HG03432 (cell line): ENCODE results near the gene MRPL49.
"Not testable (repeated sequence)": the region's sequence is repeated elsewhere in the genome, so short reads cannot be mapped to it uniquely, and the experiment has no call there.

ENCODE experiments used
- ATAC-seq: cut with Tn5 transposase; IDR thresholded peaks from one replicate; pipeline ENCODE4 v1.9.1; 2021; ENCODE audit warnings: mild to moderate bottlenecking, moderate library complexity; ENCODE audit not compliant: unreplicated experiment

MRPL49 gene

GRCh38 chr11:65160643-65161042 is 38.5 kb downstream of the MRPL49 start:
- ATAC-seq, result no peak

DNA sequence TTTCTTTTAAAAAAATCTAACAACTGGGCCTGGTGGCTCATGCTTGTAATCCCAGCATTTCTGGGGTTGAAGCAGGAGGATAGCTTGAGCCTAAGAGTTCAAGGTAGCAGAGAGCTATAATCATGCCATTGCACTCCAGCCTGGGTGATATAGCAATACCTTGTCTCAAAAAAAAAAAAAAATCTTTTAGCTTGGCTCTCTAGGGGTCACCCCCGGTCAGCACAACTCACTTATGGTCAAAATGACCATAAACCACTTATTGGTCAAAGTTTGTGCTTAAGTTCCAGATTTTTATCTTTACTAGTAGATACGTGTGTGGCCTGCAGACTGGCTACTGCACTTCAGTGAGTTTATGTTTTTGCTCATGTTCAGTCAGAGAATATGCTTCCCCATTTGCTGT is 41.6 kb downstream of the MRPL49 start:
- ATAC-seq, result no peak

GRCh38 chr11:65165410-65166317 is 43.5 kb downstream of the MRPL49 start:
- ATAC-seq, result no peak

DNA sequence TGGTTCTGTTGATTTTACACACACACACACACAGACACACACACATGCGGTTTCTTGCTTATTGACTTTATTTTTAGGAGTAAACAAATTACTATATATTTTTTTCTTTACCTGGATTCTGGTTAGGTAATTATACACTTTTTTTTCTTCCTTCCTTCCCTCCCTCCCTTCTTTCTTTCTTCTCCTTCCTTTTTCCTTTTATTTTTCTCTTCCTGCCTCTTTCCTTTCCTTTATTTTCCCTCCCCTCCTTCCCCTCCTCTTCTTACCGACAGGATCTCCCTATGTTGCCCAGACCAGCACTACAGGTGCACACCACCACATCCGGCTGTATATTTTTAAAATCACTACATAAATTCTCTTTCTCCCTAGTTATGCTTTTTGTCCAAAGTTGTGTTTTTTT is 44.8 kb downstream of the MRPL49 start:
- ATAC-seq, result no peak

- no peak for ATAC-seq
These were observed 45.5 kb downstream of the MRPL49 start for GRCh38 chr11:65167656-65168055.

DNA sequence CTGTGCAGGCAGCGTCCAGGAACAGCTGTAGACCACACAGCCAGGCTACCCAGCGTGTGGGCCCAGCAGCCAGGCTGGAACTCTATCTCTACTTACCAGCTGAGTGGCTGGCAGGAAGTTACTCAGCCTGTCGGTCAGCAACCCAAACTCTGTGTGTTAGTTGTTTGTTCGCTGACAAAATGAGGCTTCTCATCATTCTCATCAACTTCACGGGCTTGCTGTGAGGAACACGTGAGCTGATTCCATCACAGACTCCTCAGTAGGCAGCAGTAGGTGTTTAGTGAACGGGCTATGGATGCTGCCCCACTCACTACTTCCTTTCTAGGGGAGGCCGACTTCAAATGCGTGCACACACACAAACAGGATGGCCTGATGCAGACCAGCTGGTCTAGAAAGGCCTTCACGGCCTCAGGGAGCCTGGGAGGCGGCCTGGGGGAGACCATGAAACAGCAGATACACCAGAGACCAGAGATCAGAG is 47.1 kb downstream of the MRPL49 start:
- no peak for ATAC-seq

- ATAC-seq, result no peak
These were observed 48.0 kb downstream of the MRPL49 start, which contains the start of gene SPDYC for GRCh38 chr11:65170058-65170534. Gene SPDYC, plus strand, starts transcription at chr11:65170233. Its CDS starts 1,125 bp downstream, at chr11:65171358.

DNA sequence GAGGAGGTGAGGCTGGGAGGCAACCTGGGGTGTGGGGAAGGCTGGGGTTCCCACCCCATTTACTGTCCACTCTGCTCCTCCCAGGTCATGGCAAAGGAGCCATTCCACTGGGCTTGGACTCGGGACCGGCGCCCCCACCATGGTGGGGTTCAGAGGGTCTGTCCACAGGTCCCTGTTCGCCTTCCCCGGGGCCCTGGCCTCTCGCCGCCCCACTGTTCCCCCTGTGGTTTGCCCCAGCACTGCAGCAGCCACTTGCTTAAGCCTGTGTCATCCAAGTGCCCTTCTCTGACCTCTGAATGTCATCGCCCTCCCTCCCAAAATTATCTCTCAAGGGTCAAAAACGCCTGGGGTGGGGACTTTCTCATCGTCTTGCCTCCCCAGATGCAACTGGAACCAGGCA is 50.5 kb downstream of the MRPL49 start:
- no peak for ATAC-seq

DNA sequence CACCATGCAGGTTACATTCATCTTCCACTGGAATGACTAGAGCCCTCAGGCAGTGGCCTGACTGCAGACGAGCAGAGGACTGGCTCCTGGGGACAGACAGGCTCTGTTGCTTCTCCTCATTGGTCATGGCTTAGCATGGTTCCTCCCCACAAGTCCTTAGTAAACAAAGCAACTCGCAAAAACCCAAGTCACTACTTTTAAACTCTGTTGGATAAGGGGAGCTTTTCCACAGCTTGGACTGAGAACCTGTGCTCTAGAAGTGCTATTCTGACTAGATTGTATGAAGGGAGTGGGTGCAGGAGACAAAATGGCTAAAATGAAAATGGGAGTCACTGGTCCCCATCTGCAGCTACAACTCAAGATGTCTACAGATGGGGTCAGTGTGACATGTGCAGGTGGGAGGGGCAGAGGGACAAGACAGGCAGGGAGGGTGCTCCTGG is 52.5 kb downstream of the MRPL49 start:
- ATAC-seq, result not testable (repeated sequence)
